ENCODE results near the gene YARS2. TPM values are rescaled to one million over a fixed set of nuclear protein-coding genes. Genes with fewer than 3 reads are reported as not detected.

Gene YARS2
- polyA plus RNA-seq, 1 donor, result 34.8 TPM

Other genes with a start within 250 kb of the YARS2 start
- 165 TPM for gene DNM1L, start 76.6 kb downstream of the YARS2 start, polyA plus RNA-seq (ENCODE audit: insufficient read length)
- 25.4 TPM for gene PKP2, start 140.9 kb upstream of the YARS2 start, polyA plus RNA-seq (ENCODE audit: insufficient read length)

Measured in left kidney (tissue), 1 donor.